ENCODE measurements around the gene SPATS2L.

Gene SPATS2L

GRCh38 chr2:200351815-200352214, 45.3 kb downstream of the SPATS2L start:
- peaks cover 2% of the 10 kb centered on the region for H3K4me1 ChIP-seq (ENCODE audit: insufficient read depth, insufficient read length)
- H3K27me3 ChIP-seq (ENCODE audit: insufficient read depth, insufficient read length) = no peaks in the 10 kb centered on the region
- no peak for DNase-seq (ENCODE audit: low read depth, low spot score)
- H3K9ac ChIP-seq (ENCODE audit: insufficient read length, low read depth) = no peak overlapping the region
- H3K4me3 ChIP-seq (ENCODE audit: insufficient read length, low read depth) = no peak overlapping the region
- H3K9me3 ChIP-seq (ENCODE audit: insufficient read depth, low read length) = no peaks in the 10 kb centered on the region
- H3K36me3 ChIP-seq (ENCODE audit: insufficient read depth, insufficient read length, low read length) = peaks cover 7% of the 10 kb centered on the region
- TF ChIP-seq SUZ12 (IDR thresholded peaks at IDR 0.05; ENCODE audit: extremely low read depth, insufficient read depth, insufficient read length) = no peak
- no peak for TF ChIP-seq YY1 (IDR thresholded peaks at IDR 0.05; ENCODE audit: insufficient read depth, insufficient read length)
- TF ChIP-seq ZNF274 (IDR thresholded peaks at IDR 0.05; ENCODE audit: low read depth, low read length) = no peak

- no peak for DNase-seq (ENCODE audit: low read depth, low spot score)
- TF ChIP-seq YY1 (IDR thresholded peaks at IDR 0.05; ENCODE audit: insufficient read depth, insufficient read length) (no peak), SUZ12 (IDR thresholded peaks at IDR 0.05; ENCODE audit: extremely low read depth, insufficient read depth, insufficient read length) (no peak), ZNF274 (IDR thresholded peaks at IDR 0.05; ENCODE audit: low read depth, low read length) (no peak)
Observed at GRCh38 chr2:200352636-200353035, 46.1 kb downstream of the SPATS2L start.

GRCh38 chr2:200353120-200353519, 46.6 kb downstream of the SPATS2L start:
- no peak for TF ChIP-seq ZNF274 (IDR thresholded peaks at IDR 0.05; ENCODE audit: low read depth, low read length)
- TF ChIP-seq YY1 (IDR thresholded peaks at IDR 0.05; ENCODE audit: insufficient read depth, insufficient read length) = no peak
- H3K36me3 ChIP-seq (ENCODE audit: insufficient read depth, insufficient read length, low read length) = no peaks in the 10 kb centered on the region
- H3K27me3 ChIP-seq (ENCODE audit: insufficient read depth, insufficient read length) = no peaks in the 10 kb centered on the region
- no peak overlapping the region for H3K4me3 ChIP-seq (ENCODE audit: insufficient read length, low read depth)
- no peak for DNase-seq (ENCODE audit: low read depth, low spot score)
- H3K9ac ChIP-seq (ENCODE audit: insufficient read length, low read depth) = no peak overlapping the region
- H3K4me1 ChIP-seq (ENCODE audit: insufficient read depth, insufficient read length) = peaks cover 2% of the 10 kb centered on the region
- no peaks in the 10 kb centered on the region for H3K9me3 ChIP-seq (ENCODE audit: insufficient read depth, low read length)

More at GRCh38 chr2:200352636-200353035, 46.1 kb downstream of the SPATS2L start:
- Histone ChIP-seq H3K27me3 (ENCODE audit: insufficient read depth, insufficient read length) (no peaks in the 10 kb centered on the region), H3K4me3 (ENCODE audit: insufficient read length, low read depth) (no peak overlapping the region), H3K36me3 (ENCODE audit: insufficient read depth, insufficient read length, low read length) (no peaks in the 10 kb centered on the region), H3K4me1 (ENCODE audit: insufficient read depth, insufficient read length) (peaks cover 2% of the 10 kb centered on the region), H3K9me3 (ENCODE audit: insufficient read depth, low read length) (no peaks in the 10 kb centered on the region), H3K9ac (ENCODE audit: insufficient read length, low read depth) (no peak overlapping the region)

- Histone ChIP-seq H3K27me3 (ENCODE audit: insufficient read depth, insufficient read length) (no peaks in the 10 kb centered on the region), H3K9ac (ENCODE audit: insufficient read length, low read depth) (no peak overlapping the region), H3K4me3 (ENCODE audit: insufficient read length, low read depth) (no peak overlapping the region), H3K4me1 (ENCODE audit: insufficient read depth, insufficient read length) (peaks cover 2% of the 10 kb centered on the region), H3K9me3 (ENCODE audit: insufficient read depth, low read length) (no peaks in the 10 kb centered on the region), H3K36me3 (ENCODE audit: insufficient read depth, insufficient read length, low read length) (no peaks in the 10 kb centered on the region)
- no peak for TF ChIP-seq ZNF274 (IDR thresholded peaks at IDR 0.05; ENCODE audit: low read depth, low read length)
- no peak for TF ChIP-seq SUZ12 (IDR thresholded peaks at IDR 0.05; ENCODE audit: extremely low read depth, insufficient read depth, insufficient read length)
- TF ChIP-seq YY1 (IDR thresholded peaks at IDR 0.05; ENCODE audit: insufficient read depth, insufficient read length) = no peak
- no peak for DNase-seq (ENCODE audit: low read depth, low spot score)
Observed at GRCh38 chr2:200353874-200354273, 47.4 kb downstream of the SPATS2L start.

- Histone ChIP-seq H3K27me3 (ENCODE audit: insufficient read depth, insufficient read length) (no peaks in the 10 kb centered on the region), H3K9me3 (ENCODE audit: insufficient read depth, low read length) (no peaks in the 10 kb centered on the region), H3K9ac (ENCODE audit: insufficient read length, low read depth) (no peak overlapping the region), H3K36me3 (ENCODE audit: insufficient read depth, insufficient read length, low read length) (no peaks in the 10 kb centered on the region), H3K4me1 (ENCODE audit: insufficient read depth, insufficient read length) (peaks cover 2% of the 10 kb centered on the region), H3K4me3 (ENCODE audit: insufficient read length, low read depth) (no peak overlapping the region)
- TF ChIP-seq SUZ12 (IDR thresholded peaks at IDR 0.05; ENCODE audit: extremely low read depth, insufficient read depth, insufficient read length) (no peak), YY1 (IDR thresholded peaks at IDR 0.05; ENCODE audit: insufficient read depth, insufficient read length) (no peak)
- DNase-seq (ENCODE audit: low read depth, low spot score) = no peak
Observed at GRCh38 chr2:200354833-200355751, 48.6 kb downstream of the SPATS2L start.

- DNase-seq (ENCODE audit: low read depth, low spot score) = no peak
- H3K4me1 ChIP-seq (ENCODE audit: insufficient read depth, insufficient read length) = peaks cover 2% of the 10 kb centered on the region
- no peaks in the 10 kb centered on the region for H3K27me3 ChIP-seq (ENCODE audit: insufficient read depth, insufficient read length)
- no peaks in the 10 kb centered on the region for H3K9me3 ChIP-seq (ENCODE audit: insufficient read depth, low read length)
- no peak overlapping the region for H3K4me3 ChIP-seq (ENCODE audit: insufficient read length, low read depth)
- no peaks in the 10 kb centered on the region for H3K36me3 ChIP-seq (ENCODE audit: insufficient read depth, insufficient read length, low read length)
- H3K9ac ChIP-seq (ENCODE audit: insufficient read length, low read depth) = no peak overlapping the region
- no peak for TF ChIP-seq YY1 (IDR thresholded peaks at IDR 0.05; ENCODE audit: insufficient read depth, insufficient read length)
Observed at GRCh38 chr2:200356321-200356720, 49.8 kb downstream of the SPATS2L start.

- Histone ChIP-seq H3K4me3 (ENCODE audit: insufficient read length, low read depth) (no peak overlapping the region), H3K27me3 (ENCODE audit: insufficient read depth, insufficient read length) (no peaks in the 10 kb centered on the region), H3K4me1 (ENCODE audit: insufficient read depth, insufficient read length) (peaks cover 2% of the 10 kb centered on the region), H3K36me3 (ENCODE audit: insufficient read depth, insufficient read length, low read length) (no peaks in the 10 kb centered on the region), H3K9me3 (ENCODE audit: insufficient read depth, low read length) (no peaks in the 10 kb centered on the region), H3K9ac (ENCODE audit: insufficient read length, low read depth) (no peak overlapping the region)
- DNase-seq (ENCODE audit: low read depth, low spot score) = no peak
- no peak for TF ChIP-seq ZNF274 (IDR thresholded peaks at IDR 0.05; ENCODE audit: low read depth, low read length)
- no peak for TF ChIP-seq SUZ12 (IDR thresholded peaks at IDR 0.05; ENCODE audit: extremely low read depth, insufficient read depth, insufficient read length)
Observed at GRCh38 chr2:200356857-200357384, 50.4 kb downstream of the SPATS2L start.

All from NT2/D1 (cell line).